Ascending aorta (tissue), 2 donors: ENCODE measurements around the gene UBFD1. TPM values are rescaled to one million over a fixed set of nuclear protein-coding genes. Genes with fewer than 3 reads are reported as not detected.

Source experiments
- DNase-seq, 2 donors: peaks; one replicate each; pipeline ENCODE4 v3.0.0-alpha.2; 2019; ENCODE audit warnings: low spot score in 2 of 2
- H3K27ac ChIP-seq, 2 donors: fragments of 200-600 bp; sonication (generic); one replicate each; pipeline ENCODE4 v1.5.1; 2016 to 2017; ENCODE audit warnings: mild to moderate bottlenecking in 1 of 2
- H3K27me3 ChIP-seq: fragments of 200-600 bp; sonication (generic); one replicate; pipeline ENCODE4 v1.5.1; 2017
- H3K36me3 ChIP-seq, 2 donors: fragments of 200-600 bp; sonication (generic); one replicate each; pipeline ENCODE4 v1.5.1; 2016
- H3K4me1 ChIP-seq, 2 donors: fragments of 200-600 bp; sonication (generic); one replicate each; pipeline ENCODE4 v1.5.1; 2016 to 2017; ENCODE audit warnings: mild to moderate bottlenecking in 1 of 2
- H3K4me3 ChIP-seq, 2 donors: fragments of 200-600 bp; sonication (generic); one replicate each; pipeline ENCODE4 v1.5.1; 2016 to 2017; ENCODE audit warnings: mild to moderate bottlenecking in 1 of 2
- H3K9me3 ChIP-seq, 2 donors: fragments of 200-600 bp; sonication (generic); one replicate each; pipeline ENCODE4 v1.5.1; 2016
- intact Hi-C: fragments of 100-400 bp; cut with DNase I; formaldehyde crosslinking; loops from one replicate; pipeline ENCODE4 v1.15.1; 2023
- total RNA-seq: library from RNA; depleted of rRNA; stranded (reverse); fragments of >200 nt; gene quantifications from one replicate; pipeline ENCODE4 v1.1.0, GENCODE V29; 2016
- TF ChIP-seq, protein P1 (sequence below), 3 experiments: fragments of 200-600 bp in 2 of 3; fragments of 450-650 bp in 1 of 3; sonication (generic) in 2 of 3; IDR thresholded peaks; one replicate each; pipeline ENCODE4 v1.5.1; 2016 to 2019; ENCODE audit warnings: antibody characterized with exemption in 3 of 3, mild to moderate bottlenecking in 1 of 3, moderate library complexity in 1 of 3

Gene UBFD1
- total RNA-seq, 1 donor from 2014 or later = 51.8 TPM

DNA sequence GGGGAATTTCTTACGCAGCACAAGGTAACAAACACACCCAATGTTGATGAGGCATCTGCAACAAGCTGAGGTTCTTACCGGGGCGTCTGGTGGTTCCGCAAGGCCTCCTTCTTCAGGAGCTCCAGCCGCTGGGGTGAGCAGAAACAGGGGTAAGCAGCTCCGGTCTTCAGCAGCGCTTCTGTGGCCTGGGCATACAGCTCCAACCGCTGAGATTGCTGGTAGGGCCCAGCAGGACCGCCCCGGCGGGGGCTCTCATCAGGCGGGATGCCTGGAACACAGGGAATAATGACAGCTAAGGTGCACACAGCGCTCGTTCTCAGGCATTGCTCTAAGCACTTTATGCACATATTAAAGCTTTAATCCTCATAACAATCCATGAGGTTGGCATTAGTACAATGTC, 13.1 kb upstream of the UBFD1 start:
- intact Hi-C loops = no loop called here
- H3K27me3 ChIP-seq = no peaks in the 10 kb centered on the region
- no peaks in the 10 kb centered on the region for H3K4me1 ChIP-seq
- H3K9me3 ChIP-seq = no peaks in the 10 kb centered on the region
- TF ChIP-seq, protein P1, sequence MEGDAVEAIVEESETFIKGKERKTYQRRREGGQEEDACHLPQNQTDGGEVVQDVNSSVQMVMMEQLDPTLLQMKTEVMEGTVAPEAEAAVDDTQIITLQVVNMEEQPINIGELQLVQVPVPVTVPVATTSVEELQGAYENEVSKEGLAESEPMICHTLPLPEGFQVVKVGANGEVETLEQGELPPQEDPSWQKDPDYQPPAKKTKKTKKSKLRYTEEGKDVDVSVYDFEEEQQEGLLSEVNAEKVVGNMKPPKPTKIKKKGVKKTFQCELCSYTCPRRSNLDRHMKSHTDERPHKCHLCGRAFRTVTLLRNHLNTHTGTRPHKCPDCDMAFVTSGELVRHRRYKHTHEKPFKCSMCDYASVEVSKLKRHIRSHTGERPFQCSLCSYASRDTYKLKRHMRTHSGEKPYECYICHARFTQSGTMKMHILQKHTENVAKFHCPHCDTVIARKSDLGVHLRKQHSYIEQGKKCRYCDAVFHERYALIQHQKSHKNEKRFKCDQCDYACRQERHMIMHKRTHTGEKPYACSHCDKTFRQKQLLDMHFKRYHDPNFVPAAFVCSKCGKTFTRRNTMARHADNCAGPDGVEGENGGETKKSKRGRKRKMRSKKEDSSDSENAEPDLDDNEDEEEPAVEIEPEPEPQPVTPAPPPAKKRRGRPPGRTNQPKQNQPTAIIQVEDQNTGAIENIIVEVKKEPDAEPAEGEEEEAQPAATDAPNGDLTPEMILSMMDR (IDR thresholded peaks at IDR 0.05) = no peak
- H3K36me3 ChIP-seq = peaks cover 37 to 84% of the 10 kb centered on the region in 2 donors
- H3K4me3 ChIP-seq = no peak overlapping the region
- H3K27ac ChIP-seq = no peak overlapping the region
- no peak for DNase-seq

- DNase-seq = no peak
- H3K4me3 ChIP-seq = no peak overlapping the region
- intact Hi-C loops = loop anchor here (10.0 kb wide), 2 partner anchors 955 to 1485 kb away; no protein-coding TSS in a partner anchor
- TF ChIP-seq, protein P1 (IDR thresholded peaks at IDR 0.05) = no peak
- no peaks in the 10 kb centered on the region for H3K27me3 ChIP-seq
- no peak overlapping the region for H3K27ac ChIP-seq
- no peaks in the 10 kb centered on the region for H3K9me3 ChIP-seq
- H3K4me1 ChIP-seq = no peaks in the 10 kb centered on the region
- H3K36me3 ChIP-seq = peaks cover 45 to 74% of the 10 kb centered on the region in 2 donors
Observed at GRCh38 chr16:23549938-23550337, 7.6 kb upstream of the UBFD1 start.

DNA sequence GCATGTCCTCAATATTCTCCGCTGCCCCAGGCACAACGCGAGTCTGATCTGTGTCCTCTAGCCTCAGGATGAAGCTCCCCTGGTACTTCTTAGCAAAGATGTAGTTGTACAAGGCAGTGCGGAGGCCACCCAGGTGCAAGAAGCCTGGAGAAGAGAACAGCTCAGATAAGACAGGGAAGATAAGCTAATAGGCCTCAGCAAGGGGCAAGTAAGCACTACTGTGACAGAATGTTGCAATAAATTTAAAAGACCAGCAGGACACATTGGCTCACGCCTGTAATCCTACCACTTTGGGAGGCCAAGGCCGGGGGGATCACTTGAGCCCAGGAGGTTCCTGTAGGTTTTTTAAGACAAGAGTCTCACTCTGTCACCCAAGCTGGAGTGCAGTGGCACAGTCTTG, 5.4 kb upstream of the UBFD1 start:
- H3K36me3 ChIP-seq = peaks cover 35 to 52% of the 10 kb centered on the region in 2 donors

GRCh38 chr16:23554536-23554935, 3.0 kb upstream of the UBFD1 start:
- Histone ChIP-seq H3K4me3 (no peak overlapping the region), H3K27ac (no peak overlapping the region), H3K27me3 (no peaks in the 10 kb centered on the region), H3K4me1 (peaks cover 8 to 18% of the 10 kb centered on the region in 2 donors), H3K36me3 (peaks cover 31 to 36% of the 10 kb centered on the region in 2 donors), H3K9me3 (no peaks in the 10 kb centered on the region)
- TF ChIP-seq, protein P1 (IDR thresholded peaks at IDR 0.05) = no peak
- intact Hi-C loops = loop anchor here (10.0 kb wide), 2 partner anchors 950 to 1480 kb away; no protein-coding TSS in a partner anchor
- no peak for DNase-seq

More for the DNA sequence above, 5.4 kb upstream of the UBFD1 start:
- Histone ChIP-seq H3K4me3 (no peak overlapping the region), H3K27me3 (no peaks in the 10 kb centered on the region), H3K27ac (no peak overlapping the region), H3K9me3 (no peaks in the 10 kb centered on the region), H3K4me1 (peaks cover 5 to 7% of the 10 kb centered on the region in 2 donors)
- intact Hi-C loops = loop anchor here (10.0 kb wide), 2 partner anchors 953 to 1483 kb away; no protein-coding TSS in a partner anchor
- TF ChIP-seq, protein P1 (IDR thresholded peaks at IDR 0.05) = no peak
- DNase-seq = no peak

DNA sequence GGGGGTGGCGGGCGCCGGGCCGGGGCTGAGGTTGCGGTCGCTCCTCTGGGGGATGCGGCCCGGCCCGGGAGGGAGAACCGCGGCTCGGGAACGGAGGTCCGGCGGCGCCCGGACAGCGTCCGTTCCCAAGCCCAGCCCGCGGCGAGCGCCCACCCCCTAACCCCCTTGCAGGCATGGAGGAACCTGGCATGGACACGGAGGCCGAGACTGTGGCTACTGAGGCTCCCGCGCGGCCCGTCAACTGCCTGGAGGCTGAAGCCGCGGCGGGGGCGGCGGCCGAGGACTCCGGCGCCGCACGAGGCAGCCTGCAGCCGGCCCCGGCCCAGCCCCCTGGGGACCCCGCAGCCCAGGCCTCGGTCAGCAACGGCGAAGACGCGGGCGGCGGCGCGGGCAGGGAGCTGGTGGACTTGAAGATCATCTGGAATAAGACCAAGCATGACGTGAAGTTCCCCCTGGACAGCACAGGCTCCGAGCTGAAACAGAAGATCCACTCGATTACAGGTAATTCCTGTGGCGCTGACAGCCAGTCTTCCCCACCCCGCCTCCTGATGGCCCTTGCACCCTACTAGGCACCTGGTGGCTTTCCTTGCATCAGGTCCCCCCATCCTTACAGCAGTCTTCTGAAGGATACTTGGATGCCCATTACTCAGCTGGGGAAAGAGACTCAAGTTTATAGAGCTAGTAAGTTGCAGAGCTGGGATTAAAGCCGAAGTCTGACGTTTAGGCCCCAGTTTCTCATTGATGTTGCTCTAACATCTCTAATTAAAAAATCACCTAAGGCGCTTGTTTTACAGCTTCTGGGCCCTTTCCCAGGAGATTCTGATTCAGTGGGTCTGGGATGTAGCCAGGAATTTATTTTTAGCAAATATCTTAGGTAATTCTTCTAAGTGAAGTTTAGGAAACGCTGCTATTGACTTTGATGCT, 514 bp downstream of the UBFD1 start:
- peak overlapping the region; percentile 87 to 97 for H3K27ac ChIP-seq
- H3K4me3 ChIP-seq = peak overlapping the region; percentile 88 to 94
- H3K9me3 ChIP-seq = no peaks in the 10 kb centered on the region
- intact Hi-C loops = loop anchor here (1.0 to 10.0 kb wide), 7 partner anchors 38 to 1605 kb away; partner anchors contain the start of genes COG7, DCTN5, GGA2 and NDUFAB1
- H3K27me3 ChIP-seq = no peaks in the 10 kb centered on the region
- DNase-seq = no peak
- peaks cover 28 to 38% of the 10 kb centered on the region in 2 donors for H3K36me3 ChIP-seq
- TF ChIP-seq, protein P1 (IDR thresholded peaks at IDR 0.05) = no peak
- H3K4me1 ChIP-seq = peaks cover 8 to 20% of the 10 kb centered on the region in 2 donors
